K562 (cell line): ENCODE measurements around the gene TAS1R3. TPM values are rescaled to one million over a fixed set of nuclear protein-coding genes. Genes with fewer than 3 reads are reported as not detected.

ENCODE experiments used
- ATAC-seq: fragments of 200-7000 bp; cut with Tn5 transposase; 3 replicates; pipeline ENCODE4 v1.9.1; 2020; ENCODE audit warnings: moderate library complexity
- BruUV-seq: library from RNA; stranded (reverse); fragments of 400-500 nt; replicated peaks from 2 replicates; lab custom pipeline; 2021; lab: Mats Ljungman, UMichigan
- CTCF ChIA-PET: fragments of 300-600 bp; formaldehyde crosslinking; extraction: SDS; loops from one replicate; lab custom pipeline; 2021; ENCODE audit warnings: low intra/inter-chr PET ratio; lab: Yijun Ruan, JAX
- POLR2A ChIA-PET: fragments of 300-600, 350-650 bp; sonication (Branson Sonifier 250); formaldehyde crosslinking; extraction: SDS; loops from one replicate; lab custom pipeline; 2021; ENCODE audit warnings: antibody characterized with exemption, inconsistent platforms; lab: Yijun Ruan, JAX
- DNase-seq, 4 experiments: peaks; one replicate each; pipeline versions ENCODE4 v3.0.0 to v3.0.0-alpha.2; 2011 to 2018; ENCODE audit warnings: low spot score in 3 of 4, mixed read lengths in 3 of 4; ENCODE audit errors: extremely low read depth in 1 of 4
- FAIRE-seq: peaks from 2 replicates; lab custom pipeline; 2011; peaks lifted over from hg19 to GRCh38; lab: Jason Lieb, UNC
- H2AFZ ChIP-seq: 2 replicates; pipeline ENCODE4 v1.6.0; 2011; ENCODE audit warnings: low read depth, low read length, control low read depth, inconsistent platforms
- H3K27ac ChIP-seq: fragments of 200-600 bp; 3 replicates; pipeline ENCODE4 v1.8.0; 2011; ENCODE audit warnings: low read depth, mild to moderate bottlenecking, control low read depth, inconsistent platforms, low read length, moderate library complexity, mixed read lengths; ENCODE audit errors: extremely low read depth
- H3K27me3 ChIP-seq, 2 experiments: fragments of 300-600 bp in 1 of 2; 2 replicates in 1 of 2; 3 replicates in 1 of 2; pipeline versions ENCODE4 v1.6.0 to v1.8.0; 2011; ENCODE audit warnings: inconsistent platforms in 2 of 2, low read length in 2 of 2, mild to moderate bottlenecking in 1 of 2, mixed read lengths in 1 of 2, moderate library complexity in 1 of 2; ENCODE audit not compliant: control insufficient read depth in 2 of 2, insufficient read depth in 2 of 2
- H3K36me3 ChIP-seq: fragments of 300-600 bp; 3 replicates; pipeline ENCODE4 v1.8.0; 2011; ENCODE audit warnings: mild to moderate bottlenecking, low read length, inconsistent platforms; ENCODE audit not compliant: control insufficient read depth, insufficient read depth
- H3K4me1 ChIP-seq, 2 experiments: fragments of 200-600 bp in 1 of 2; replicated peaks in 1 of 2; 2 replicates in 1 of 2; 3 replicates in 1 of 2; pipeline versions ENCODE4 v1.5.1 to v1.8.0; 2011; ENCODE audit warnings: inconsistent platforms in 2 of 2, low read length in 2 of 2, mild to moderate bottlenecking in 1 of 2, mixed read lengths in 1 of 2, moderate library complexity in 1 of 2; ENCODE audit not compliant: control insufficient read depth in 2 of 2, insufficient read depth in 2 of 2
- H3K4me2 ChIP-seq: 2 replicates; pipeline ENCODE4 v1.6.1; 2011; ENCODE audit warnings: low read length, control low read depth, inconsistent platforms, mixed read lengths; ENCODE audit not compliant: insufficient read depth
- H3K4me3 ChIP-seq: fragments of 200-600 bp; sonication (generic), shearing (Covaris generic); 2 replicates; pipeline ENCODE4 v1.5.1; 2016; ENCODE audit warnings: control low read depth, inconsistent platforms
- H3K79me2 ChIP-seq: fragments of 200-600 bp; 3 replicates; pipeline ENCODE4 v1.8.0; 2011; ENCODE audit warnings: low read length, inconsistent platforms; ENCODE audit not compliant: control insufficient read depth, insufficient read depth
- H3K9ac ChIP-seq, 2 experiments: 2 replicates each; pipeline versions ENCODE4 v1.6.0 to v1.6.1; 2011; ENCODE audit warnings: low read depth in 2 of 2, low read length in 2 of 2, control low read depth in 1 of 2, inconsistent platforms in 1 of 2, mild to moderate bottlenecking in 1 of 2, mixed read lengths in 1 of 2; ENCODE audit not compliant: insufficient read depth in 1 of 2
- H3K9me1 ChIP-seq: one replicate; pipeline ENCODE4 v1.6.0; 2011; ENCODE audit warnings: inconsistent platforms, mild to moderate bottlenecking, low read length, moderate library complexity; ENCODE audit not compliant: control insufficient read depth, insufficient read depth
- H3K9me3 ChIP-seq: replicated peaks from 2 replicates; pipeline ENCODE4 v1.5.1; 2011; ENCODE audit warnings: low read depth, low read length, inconsistent platforms; ENCODE audit not compliant: control insufficient read depth, insufficient read depth
- H4K20me1 ChIP-seq: replicated peaks from 2 replicates; pipeline ENCODE4 v1.6.1; 2011; ENCODE audit warnings: low read length, inconsistent platforms, mixed read lengths; ENCODE audit not compliant: control insufficient read depth, insufficient read depth
- ATF4 ChIP-seq: fragments of 450-650 bp; formaldehyde crosslinking; IDR thresholded peaks from 2 replicates; pipeline ENCODE4 v1.4.0; 2022; ENCODE audit warnings: mild to moderate bottlenecking, moderate library complexity
- CBX2 ChIP-seq: fragments of 200-600 bp; sonication (generic); IDR thresholded peaks from one replicate; pipeline ENCODE4 v1.6.1; 2012; ENCODE audit warnings: mild to moderate bottlenecking, low read length, inconsistent platforms; ENCODE audit not compliant: insufficient read depth, poor library complexity, severe bottlenecking
- CCNT2 ChIP-seq: IDR thresholded peaks from 2 replicates; pipeline ENCODE4 v1.6.1; 2011; ENCODE audit warnings: borderline replicate concordance, low read depth, mild to moderate bottlenecking, moderate library complexity, mixed read lengths, low read length; ENCODE audit not compliant: insufficient read length; ENCODE audit errors: extremely low read depth
- CREBBP ChIP-seq: IDR thresholded peaks from one replicate; pipeline ENCODE4 v1.6.1; 2012; ENCODE audit warnings: low read depth, mild to moderate bottlenecking, control low read depth, inconsistent platforms, low read length
- FOXJ3 ChIP-seq: sonication (generic); formaldehyde crosslinking; IDR thresholded peaks from 2 replicates; pipeline ENCODE4 v1.4.0; 2020; ENCODE audit warnings: mild to moderate bottlenecking, missing genetic modification reagents
- MBD1 ChIP-seq: fragments of 250-450 bp; sonication (Bioruptor Pico); IDR thresholded peaks from 2 replicates; pipeline ENCODE4 v1.8.0; 2022; ENCODE audit warnings: inconsistent platforms
- NELFE ChIP-seq: IDR thresholded peaks from 2 replicates; pipeline ENCODE4 v1.6.1; 2011; ENCODE audit warnings: mild to moderate bottlenecking; ENCODE audit not compliant: insufficient read depth, insufficient read length
- RAD21 ChIP-seq, 2 experiments: fragments of 250-450 bp in 1 of 2; fragments of 450-650 bp in 1 of 2; sonication (Bioruptor Pico) in 1 of 2; formaldehyde crosslinking in 1 of 2; IDR thresholded peaks in 1 of 2; conservative IDR thresholded peaks in 1 of 2; 2 replicates each; pipeline versions ENCODE4 v1.4.0 to v1.8.0; 2020 to 2022; ENCODE audit warnings: mild to moderate bottlenecking in 2 of 2, moderate library complexity in 1 of 2
- SOX6 ChIP-seq: fragments of 450-650 bp; IDR thresholded peaks from 2 replicates; pipeline ENCODE4 v1.6.1; 2014; ENCODE audit warnings: mild to moderate bottlenecking
- SRF ChIP-seq, 2 experiments: fragments of 250-450, 450-650 bp in 1 of 2; sonication (Bioruptor Pico) in 1 of 2; sonication (generic) in 1 of 2; formaldehyde crosslinking; IDR thresholded peaks; 2 replicates each; pipeline versions ENCODE4 v1.5.0 to v1.5.1; 2020 to 2022; ENCODE audit warnings: mild to moderate bottlenecking in 1 of 2, missing genetic modification reagents in 1 of 2
- TBL1XR1 ChIP-seq, 2 experiments: IDR thresholded peaks; 2 replicates each; pipeline ENCODE4 v1.6.1; 2012; ENCODE audit warnings: improper control_type of control experiment in 2 of 2, low read length in 2 of 2, mild to moderate bottlenecking in 1 of 2
- ZBTB43 ChIP-seq: sonication (generic); formaldehyde crosslinking; IDR thresholded peaks from 2 replicates; pipeline ENCODE4 v1.8.0; 2023; ENCODE audit warnings: mild to moderate bottlenecking, missing genetic modification reagents
- ZFP91 ChIP-seq: sonication (generic); formaldehyde crosslinking; IDR thresholded peaks from 2 replicates; pipeline ENCODE4 v1.8.0; 2022; ENCODE audit warnings: mild to moderate bottlenecking, missing genetic modification reagents
- whole genome bisulfite sequencing: fragments of 100-300 bp; shearing (Covaris generic); methylation state at CpG from one replicate; pipeline ENCODE4 v1.1.6; 2016; ENCODE audit warnings: low coverage, mixed read lengths; ENCODE audit not compliant: insufficient coverage; ENCODE audit errors: missing lambda C conversion rate; 5-methylcytosine and 5-hydroxymethylcytosine counted together
- in situ Hi-C: fragments of 300-500 bp; cut with MboI; formaldehyde crosslinking; loops from 4 replicates; pipeline ENCODE4 v1.15.0; 2018; ENCODE audit warnings: inconsistent platforms, mixed read lengths
- intact Hi-C: fragments of 100-400 bp; cut with micrococcal nuclease; formaldehyde crosslinking; loops from 2 replicates; pipeline ENCODE4 v1.14.2; 2022
- polyA plus RNA-seq, 8 experiments: library from polyadenylated mRNA; depleted of rRNA in 4 of 8; stranded (reverse) in 5 of 8; unstranded in 3 of 8; fragments of >200 nt; fragmentation: Nextera tagmentation in 2 of 8; fragmentation: Illumina TruSeq in 1 of 8; extraction: Ambion mirVana in 2 of 8; extraction: Trizol in 1 of 8; gene quantifications; 2 replicates each; pipeline versions ENCODE4 v1.2.1 to v1.2.3, GENCODE V29; 2011 to 2014; ENCODE audit warnings: inconsistent platforms in 1 of 8, missing spikeins in 1 of 8
- total RNA-seq, 7 experiments: library from RNA; depleted of rRNA in 6 of 7; stranded (reverse); fragments of >200 nt in 6 of 7; fragmentation: Illumina TruSeq in 2 of 7; extraction: Trizol in 2 of 7; gene quantifications; 2 replicates each; pipeline versions ENCODE4 v1.2.1 to v1.2.3, GENCODE V29; 2011 to 2021; ENCODE audit warnings: low replicate concordance in 1 of 7

The TAS1R3 gene
- total and polyA plus RNA-seq, 9 of the 15 experiments (the other 6 are each of a cell fraction or from before 2014, with no cell fraction given) = 0.07 to 0.13 TPM; not detected in 7

- WGBS = 37% methylated on average over 24 of the region's 26 CpGs
- Histone ChIP-seq H3K9ac (peak overlapping the region; percentile 15 to 47; a peak in 2 of 4 replicates), H3K27me3 (no peaks in the 10 kb centered on the region), H3K4me1 (peaks cover 16 to 56% of the 10 kb centered on the region in 2 experiments), H4K20me1 (peaks cover 7% of the 10 kb centered on the region; the same call in 1 of the 2 replicates), H3K9me1 (peaks cover 6% of the 10 kb centered on the region), H3K9me3 (no peaks in the 10 kb centered on the region; the same call in 1 of the 2 replicates), H3K4me2 (no peak overlapping the region; the same call in 1 of the 2 replicates), H2AFZ (no peak overlapping the region), H3K27ac (0 out of 3 replicates have a peak overlapping the region, but pooled peaks have one; percentile 11), H3K36me3 (peaks cover 26% of the 10 kb centered on the region), H3K4me3 (no peak overlapping the region), H3K79me2 (peaks cover 31% of the 10 kb centered on the region)
- POLR2A ChIA-PET = interaction anchor here (0.7 to 1.8 kb wide), 9 partner anchors 15 to 76 kb away, joined by 3 to 6 read pairs (median 3); partner anchors contain the start of genes CCNL2 and MRPL20
- CTCF ChIA-PET = no interaction called here
- peak; percentile 71 for FAIRE-seq
- peak; percentile 80 to 87 (median 82) for DNase-seq
- intact Hi-C loops (loop anchor here (2.0 to 10.0 kb wide), 2 partner anchors 21 to 133 kb away; no protein-coding TSS in a partner anchor), in situ Hi-C loops (no loop called here)
- peak; percentile 69 for ATAC-seq
- no TSS peak for BruUV-seq
- TF ChIP-seq FOXJ3 (CRISPR knock-in tag) = no peak
- TF ChIP-seq ATF4 (CRISPR knock-in tag) = peak; percentile 3; the same call in 1 of the 2 replicates
- no peak for TF ChIP-seq CBX2
- no peak for TF ChIP-seq SRF (CRISPR knock-in tag; IDR thresholded peaks at IDR 0.05)
- no peak for TF ChIP-seq MBD1 (CRISPR knock-in tag)
- TF ChIP-seq ZFP91 = no peak
- no peak for TF ChIP-seq NELFE
- no peak for TF ChIP-seq CREBBP
- TF ChIP-seq ZBTB43 (CRISPR knock-in tag) = no peak
- TF ChIP-seq CCNT2 = no peak
- TF ChIP-seq TBL1XR1 (IDR thresholded peaks at IDR 0.05; ENCODE audit: low read length in 2 of 2) = no peak
- TF ChIP-seq SOX6 = no peak
- TF ChIP-seq RAD21 (CRISPR knock-in tag; conservative IDR thresholded peaks at IDR 0.05 in 1 of 2, IDR thresholded peaks at IDR 0.05 in 1 of 2) = peak; percentile 55 to 73
Observed at GRCh38 chr1:1371746-1372711, 40.9 kb downstream of the TAS1R3 start.
